ENCODE measurements around the gene PNRC1.
"Not testable (repeated sequence)": the region's sequence is repeated elsewhere in the genome, so short reads cannot be mapped to it uniquely, and the experiment has no call there.

The PNRC1 gene

DNA sequence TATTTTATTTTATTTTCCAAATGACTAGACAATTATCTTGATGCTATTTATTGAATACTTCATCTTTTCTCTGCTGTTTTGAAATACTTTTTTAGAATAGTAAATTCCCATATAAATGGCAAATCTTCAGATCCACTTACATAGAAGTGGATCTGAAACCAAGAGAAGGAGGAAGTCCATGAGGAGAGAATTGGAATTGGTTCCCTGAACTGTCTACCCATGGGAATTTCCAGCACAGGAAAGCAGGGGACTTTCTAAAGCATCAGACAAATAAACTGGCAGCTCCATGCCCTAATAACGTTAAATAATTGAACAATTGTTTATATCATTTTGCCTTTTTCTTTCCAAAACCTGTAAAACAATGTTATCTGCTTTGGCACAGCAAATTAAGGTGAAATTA is 47.1 kb upstream of the PNRC1 start (continued):
- TF ChIP-seq, protein P1, sequence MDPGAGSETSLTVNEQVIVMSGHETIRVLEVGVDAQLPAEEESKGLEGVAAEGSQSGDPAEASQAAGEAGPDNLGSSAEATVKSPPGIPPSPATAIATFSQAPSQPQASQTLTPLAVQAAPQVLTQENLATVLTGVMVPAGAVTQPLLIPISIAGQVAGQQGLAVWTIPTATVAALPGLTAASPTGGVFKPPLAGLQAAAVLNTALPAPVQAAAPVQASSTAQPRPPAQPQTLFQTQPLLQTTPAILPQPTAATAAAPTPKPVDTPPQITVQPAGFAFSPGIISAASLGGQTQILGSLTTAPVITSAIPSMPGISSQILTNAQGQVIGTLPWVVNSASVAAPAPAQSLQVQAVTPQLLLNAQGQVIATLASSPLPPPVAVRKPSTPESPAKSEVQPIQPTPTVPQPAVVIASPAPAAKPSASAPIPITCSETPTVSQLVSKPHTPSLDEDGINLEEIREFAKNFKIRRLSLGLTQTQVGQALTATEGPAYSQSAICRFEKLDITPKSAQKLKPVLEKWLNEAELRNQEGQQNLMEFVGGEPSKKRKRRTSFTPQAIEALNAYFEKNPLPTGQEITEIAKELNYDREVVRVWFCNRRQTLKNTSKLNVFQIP (CRISPR knock-in tag; IDR thresholded peaks at IDR 0.05; ENCODE audit: borderline replicate concordance, low read depth), result no peak
- TF ChIP-seq, protein P2, sequence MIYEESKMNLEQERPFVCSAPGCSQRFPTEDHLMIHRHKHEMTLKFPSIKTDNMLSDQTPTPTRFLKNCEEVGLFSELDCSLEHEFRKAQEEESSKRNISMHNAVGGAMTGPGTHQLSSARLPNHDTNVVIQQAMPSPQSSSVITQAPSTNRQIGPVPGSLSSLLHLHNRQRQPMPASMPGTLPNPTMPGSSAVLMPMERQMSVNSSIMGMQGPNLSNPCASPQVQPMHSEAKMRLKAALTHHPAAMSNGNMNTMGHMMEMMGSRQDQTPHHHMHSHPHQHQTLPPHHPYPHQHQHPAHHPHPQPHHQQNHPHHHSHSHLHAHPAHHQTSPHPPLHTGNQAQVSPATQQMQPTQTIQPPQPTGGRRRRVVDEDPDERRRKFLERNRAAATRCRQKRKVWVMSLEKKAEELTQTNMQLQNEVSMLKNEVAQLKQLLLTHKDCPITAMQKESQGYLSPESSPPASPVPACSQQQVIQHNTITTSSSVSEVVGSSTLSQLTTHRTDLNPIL (CRISPR knock-in tag; IDR thresholded peaks at IDR 0.05; ENCODE audit: low read depth), result no peak
- TF ChIP-seq GLIS3 (CRISPR knock-in tag; IDR thresholded peaks at IDR 0.05) (no peak), PPARA (CRISPR knock-in tag; IDR thresholded peaks at IDR 0.05; ENCODE audit: borderline replicate concordance) (no peak), ZC3H10 (CRISPR knock-in tag; IDR thresholded peaks at IDR 0.05) (no peak), TCF4 (CRISPR knock-in tag; IDR thresholded peaks at IDR 0.05; ENCODE audit: borderline replicate concordance) (no peak), OSR1 (CRISPR knock-in tag; IDR thresholded peaks at IDR 0.05) (no peak), ARNTL (CRISPR knock-in tag; IDR thresholded peaks at IDR 0.05; ENCODE audit: borderline replicate concordance, low read depth) (no peak), TOX (CRISPR knock-in tag; IDR thresholded peaks at IDR 0.05; ENCODE audit: borderline replicate concordance) (no peak), ZNF565 (CRISPR knock-in tag; conservative IDR thresholded peaks at IDR 0.05; ENCODE audit: low read depth) (no peak)
- TF ChIP-seq, protein P3, sequence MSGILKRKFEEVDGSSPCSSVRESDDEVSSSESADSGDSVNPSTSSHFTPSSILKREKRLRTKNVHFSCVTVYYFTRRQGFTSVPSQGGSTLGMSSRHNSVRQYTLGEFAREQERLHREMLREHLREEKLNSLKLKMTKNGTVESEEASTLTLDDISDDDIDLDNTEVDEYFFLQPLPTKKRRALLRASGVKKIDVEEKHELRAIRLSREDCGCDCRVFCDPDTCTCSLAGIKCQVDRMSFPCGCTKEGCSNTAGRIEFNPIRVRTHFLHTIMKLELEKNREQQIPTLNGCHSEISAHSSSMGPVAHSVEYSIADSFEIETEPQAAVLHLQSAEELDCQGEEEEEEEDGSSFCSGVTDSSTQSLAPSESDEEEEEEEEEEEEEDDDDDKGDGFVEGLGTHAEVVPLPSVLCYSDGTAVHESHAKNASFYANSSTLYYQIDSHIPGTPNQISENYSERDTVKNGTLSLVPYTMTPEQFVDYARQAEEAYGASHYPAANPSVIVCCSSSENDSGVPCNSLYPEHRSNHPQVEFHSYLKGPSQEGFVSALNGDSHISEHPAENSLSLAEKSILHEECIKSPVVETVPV (CRISPR knock-in tag; IDR thresholded peaks at IDR 0.05), result no peak

DNA sequence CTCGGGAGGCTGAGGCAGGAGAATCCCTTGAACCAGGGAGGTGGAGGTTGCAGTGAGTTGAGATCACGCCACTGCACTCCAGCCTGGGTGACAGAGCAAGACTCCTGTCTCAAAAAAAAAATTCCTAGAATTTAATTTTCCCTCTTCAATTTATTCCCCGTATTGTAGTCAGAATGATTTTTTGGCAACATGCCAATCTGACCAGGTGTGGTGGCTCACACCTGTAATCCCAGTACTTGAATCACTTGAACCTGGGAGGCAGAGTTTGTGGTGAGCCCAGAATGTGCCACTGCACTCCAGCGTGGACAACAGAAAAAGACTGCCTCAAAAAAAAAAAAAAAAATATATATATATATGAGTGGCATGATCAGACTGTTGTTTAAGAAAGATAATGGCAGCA is 46.4 kb upstream of the PNRC1 start:
- not testable (repeated sequence) for ATAC-seq

DNA sequence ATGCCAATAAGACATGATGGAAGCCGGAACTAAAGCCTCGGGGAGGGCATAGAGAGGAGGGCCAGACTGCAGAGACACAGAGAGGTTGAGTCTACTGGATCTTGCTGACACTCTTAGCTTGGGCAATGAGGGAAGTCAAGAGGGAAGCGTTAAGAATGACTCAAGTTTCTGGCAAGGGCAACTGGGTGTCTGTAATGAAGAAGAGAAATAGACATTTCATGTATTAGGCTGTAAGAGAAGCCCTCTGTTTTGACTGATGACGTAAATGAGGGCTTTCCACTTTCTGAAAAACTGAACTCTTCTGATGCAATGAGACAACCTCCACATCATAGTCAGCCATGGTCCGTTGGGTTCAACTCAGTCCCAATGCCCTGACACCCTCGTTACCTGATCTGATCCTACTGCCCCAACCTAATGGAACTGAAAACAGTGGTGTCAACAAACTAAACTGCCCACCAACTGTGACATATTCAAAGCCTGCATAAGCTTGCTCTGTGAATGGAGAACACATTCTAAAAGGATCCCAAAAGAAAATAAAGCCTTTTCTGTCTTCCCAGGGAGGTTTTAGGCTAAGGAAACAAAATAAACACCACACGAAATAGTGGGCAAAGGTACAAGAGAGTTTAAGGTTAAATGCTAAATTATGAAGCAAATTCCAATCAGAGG is 45.8 kb upstream of the PNRC1 start:
- ATAC-seq, result peak; percentile 5; the same call in 2 of the 3 replicates
- TF ChIP-seq TOX (CRISPR knock-in tag; IDR thresholded peaks at IDR 0.05; ENCODE audit: borderline replicate concordance), result peak; percentile 36; the same call in 1 of the 2 replicates
- no peak for TF ChIP-seq ESRRG (CRISPR knock-in tag; IDR thresholded peaks at IDR 0.05)

DNA sequence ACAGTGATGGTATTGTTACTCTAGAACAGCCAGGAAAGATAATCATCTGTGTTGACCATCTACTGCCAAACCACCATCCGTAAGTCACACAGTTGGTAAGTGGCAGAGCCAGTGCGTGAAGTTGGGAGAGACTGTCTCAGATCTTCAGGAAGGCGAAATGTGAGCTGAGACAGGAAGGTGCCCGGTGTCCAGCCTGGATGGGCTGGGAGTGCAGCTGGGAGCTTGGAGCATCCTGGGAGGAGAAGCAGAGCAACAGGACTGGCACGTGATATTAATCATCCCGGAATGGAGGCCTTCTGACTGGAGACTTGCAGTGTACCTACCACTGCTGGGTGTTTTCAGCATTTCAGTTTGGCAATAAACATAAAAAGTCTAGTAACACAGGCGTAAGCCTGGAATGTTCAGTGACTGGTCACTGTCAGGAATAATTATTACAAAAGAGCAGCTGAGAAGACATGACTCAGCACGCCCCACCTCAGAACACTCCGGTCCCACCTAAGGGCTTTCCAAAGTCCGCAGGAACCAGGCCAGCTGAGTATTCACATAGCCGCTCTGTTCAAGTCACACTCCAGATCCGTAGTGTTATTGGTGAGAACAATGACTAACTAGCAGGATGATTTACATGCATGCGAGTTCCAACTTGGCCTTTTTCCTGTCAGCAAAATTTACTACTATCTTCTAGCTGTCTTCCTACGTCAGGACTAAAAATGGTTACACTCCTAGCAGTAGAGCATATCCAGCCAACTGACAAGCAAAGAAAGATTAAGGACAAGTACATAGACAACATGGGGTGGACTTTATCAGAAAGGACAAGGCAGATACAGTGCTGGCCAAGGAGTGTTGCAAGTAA is 45.1 kb upstream of the PNRC1 start:
- no peak for TF ChIP-seq OSR1 (CRISPR knock-in tag; IDR thresholded peaks at IDR 0.05)
- peak; percentile 90; the same call in 1 of the 2 replicates for TF ChIP-seq ZC3H10 (CRISPR knock-in tag; IDR thresholded peaks at IDR 0.05)
- TF ChIP-seq TCF4 (CRISPR knock-in tag; IDR thresholded peaks at IDR 0.05; ENCODE audit: borderline replicate concordance), result no peak
- no peak for TF ChIP-seq CSDC2 (CRISPR knock-in tag; IDR thresholded peaks at IDR 0.05)
- TF ChIP-seq SNAI2 (CRISPR knock-in tag; IDR thresholded peaks at IDR 0.05), result no peak
- TF ChIP-seq ISL1 (CRISPR knock-in tag; IDR thresholded peaks at IDR 0.05), result peak; percentile 65
- TF ChIP-seq RARB (CRISPR knock-in tag; IDR thresholded peaks at IDR 0.05), result peak; percentile 57; the same call in 1 of the 2 replicates
- no peak for TF ChIP-seq PPARA (CRISPR knock-in tag; IDR thresholded peaks at IDR 0.05; ENCODE audit: borderline replicate concordance)
- TF ChIP-seq GLIS3 (CRISPR knock-in tag; IDR thresholded peaks at IDR 0.05), result no peak
- TF ChIP-seq, protein P4, sequence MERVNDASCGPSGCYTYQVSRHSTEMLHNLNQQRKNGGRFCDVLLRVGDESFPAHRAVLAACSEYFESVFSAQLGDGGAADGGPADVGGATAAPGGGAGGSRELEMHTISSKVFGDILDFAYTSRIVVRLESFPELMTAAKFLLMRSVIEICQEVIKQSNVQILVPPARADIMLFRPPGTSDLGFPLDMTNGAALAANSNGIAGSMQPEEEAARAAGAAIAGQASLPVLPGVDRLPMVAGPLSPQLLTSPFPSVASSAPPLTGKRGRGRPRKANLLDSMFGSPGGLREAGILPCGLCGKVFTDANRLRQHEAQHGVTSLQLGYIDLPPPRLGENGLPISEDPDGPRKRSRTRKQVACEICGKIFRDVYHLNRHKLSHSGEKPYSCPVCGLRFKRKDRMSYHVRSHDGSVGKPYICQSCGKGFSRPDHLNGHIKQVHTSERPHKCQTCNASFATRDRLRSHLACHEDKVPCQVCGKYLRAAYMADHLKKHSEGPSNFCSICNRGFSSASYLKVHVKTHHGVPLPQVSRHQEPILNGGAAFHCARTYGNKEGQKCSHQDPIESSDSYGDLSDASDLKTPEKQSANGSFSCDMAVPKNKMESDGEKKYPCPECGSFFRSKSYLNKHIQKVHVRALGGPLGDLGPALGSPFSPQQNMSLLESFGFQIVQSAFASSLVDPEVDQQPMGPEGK (CRISPR knock-in tag; IDR thresholded peaks at IDR 0.05; ENCODE audit: borderline replicate concordance), result no peak
- TF ChIP-seq BACH2 (CRISPR knock-in tag; IDR thresholded peaks at IDR 0.05; ENCODE audit: borderline replicate concordance), result no peak
- TF ChIP-seq ZNF70 (CRISPR knock-in tag; IDR thresholded peaks at IDR 0.05), result no peak
- TF ChIP-seq, protein P1 (CRISPR knock-in tag; IDR thresholded peaks at IDR 0.05; ENCODE audit: borderline replicate concordance, low read depth), result no peak
- TF ChIP-seq, protein P3 (CRISPR knock-in tag; IDR thresholded peaks at IDR 0.05), result no peak
- TF ChIP-seq TOX (CRISPR knock-in tag; IDR thresholded peaks at IDR 0.05; ENCODE audit: borderline replicate concordance), result peak; percentile 95
- peak; percentile 93 for ATAC-seq
